ENCODE data around the gene NUDCD3.

NUDCD3 gene

GRCh38 chr7:44380831-44381493, 109.5 kb downstream of the NUDCD3 start:
- DNase-seq: no peak

- DNase-seq: no peak
These were observed 110.1 kb downstream of the NUDCD3 start for GRCh38 chr7:44380189-44380830.

- no peak for DNase-seq
These were observed 110.9 kb downstream of the NUDCD3 start for GRCh38 chr7:44379366-44380188.

- peak; percentile 80 for DNase-seq
These were observed 111.7 kb downstream of the NUDCD3 start for GRCh38 chr7:44378744-44379143.

GRCh38 chr7:44377681-44378421, 112.6 kb downstream of the NUDCD3 start:
- DNase-seq: no peak

GRCh38 chr7:44377134-44377463, 113.4 kb downstream of the NUDCD3 start:
- no peak for DNase-seq

GRCh38 chr7:44376429-44377133, 113.9 kb downstream of the NUDCD3 start:
- no peak for DNase-seq

- DNase-seq: no peak
These were observed 114.5 kb downstream of the NUDCD3 start for GRCh38 chr7:44375926-44376342.

- DNase-seq: no peak
These were observed 115.2 kb downstream of the NUDCD3 start for GRCh38 chr7:44375236-44375699.

GRCh38 chr7:44374007-44374763, 116.3 kb downstream of the NUDCD3 start:
- DNase-seq: no peak

- no peak for DNase-seq
These were observed 117.1 kb downstream of the NUDCD3 start for GRCh38 chr7:44373418-44373740.

GRCh38 chr7:44372560-44373417, 117.7 kb downstream of the NUDCD3 start:
- peak; percentile 13 for DNase-seq

- no peak for DNase-seq
These were observed 121.6 kb downstream of the NUDCD3 start for GRCh38 chr7:44368885-44369284.

GRCh38 chr7:44368455-44368854, 122.0 kb downstream of the NUDCD3 start:
- DNase-seq: no peak

- DNase-seq: no peak
These were observed 122.9 kb downstream of the NUDCD3 start for GRCh38 chr7:44367475-44368043.

- no peak for DNase-seq
These were observed 123.5 kb downstream of the NUDCD3 start for GRCh38 chr7:44366986-44367385.

GRCh38 chr7:44353668-44354067, 136.8 kb downstream of the NUDCD3 start:
- DNase-seq: no peak

GRCh38 chr7:44348851-44349781, 141.3 kb downstream of the NUDCD3 start:
- no peak for DNase-seq

- peak; percentile 32 for DNase-seq
These were observed 142.2 kb downstream of the NUDCD3 start for GRCh38 chr7:44348300-44348699.

All from fibroblast of upper back skin (primary cell).